ENCODE results near the gene PTRH1.

Gene PTRH1

GRCh38 chr9:127697575-127697974 is 17.9 kb downstream of the PTRH1 start:
- no peak for DNase-seq (ENCODE audit: low read depth)

DNA sequence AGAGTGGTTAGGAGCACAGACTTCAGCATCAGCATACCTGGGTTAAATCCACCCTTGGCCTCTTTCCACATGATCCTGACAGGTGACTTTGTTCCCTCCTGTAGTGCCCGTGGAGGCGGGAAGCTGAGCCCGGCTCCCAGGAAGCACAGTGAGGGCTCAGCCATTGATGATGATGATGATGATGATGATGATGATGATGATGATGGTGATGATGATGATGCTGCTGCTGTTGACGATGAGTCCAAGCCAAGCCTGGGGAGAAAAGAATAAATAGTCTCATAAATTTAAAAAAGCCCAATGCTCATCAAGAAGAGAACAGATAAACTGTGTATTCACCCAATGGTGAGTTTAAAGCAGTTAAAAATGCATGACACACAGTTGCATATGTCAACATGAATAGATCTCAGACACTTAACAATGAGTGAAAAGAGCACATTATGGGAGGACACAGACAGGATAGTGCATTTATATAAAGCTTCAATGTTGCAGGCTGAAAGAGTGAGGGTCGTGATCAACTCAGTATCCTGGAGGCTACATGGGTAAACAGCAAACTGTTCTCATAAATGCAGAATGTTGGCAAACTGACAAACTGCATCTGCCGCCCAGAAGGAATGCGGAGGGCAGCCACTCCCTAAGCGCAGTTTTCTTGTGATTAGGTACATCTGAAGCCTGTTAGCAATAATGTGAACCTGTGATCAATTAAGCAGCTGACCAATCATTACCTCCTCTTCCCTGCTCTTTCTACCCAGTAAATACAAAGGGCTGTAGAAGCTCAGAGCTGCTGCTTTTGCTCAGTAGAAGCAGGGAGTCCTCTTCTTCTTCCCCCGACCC is 20.4 kb downstream of the PTRH1 start:
- no peak for DNase-seq (ENCODE audit: low read depth)

GRCh38 chr9:127693697-127694096 is 21.8 kb downstream of the PTRH1 start:
- DNase-seq (ENCODE audit: low read depth) = no peak

GRCh38 chr9:127693143-127693542 is 22.3 kb downstream of the PTRH1 start:
- DNase-seq (ENCODE audit: low read depth) = no peak

- no peak for DNase-seq (ENCODE audit: low read depth)
Observed at GRCh38 chr9:127692071-127692470, 23.4 kb downstream of the PTRH1 start.

GRCh38 chr9:127690735-127691134 is 24.7 kb downstream of the PTRH1 start:
- no peak for DNase-seq (ENCODE audit: low read depth)

DNA sequence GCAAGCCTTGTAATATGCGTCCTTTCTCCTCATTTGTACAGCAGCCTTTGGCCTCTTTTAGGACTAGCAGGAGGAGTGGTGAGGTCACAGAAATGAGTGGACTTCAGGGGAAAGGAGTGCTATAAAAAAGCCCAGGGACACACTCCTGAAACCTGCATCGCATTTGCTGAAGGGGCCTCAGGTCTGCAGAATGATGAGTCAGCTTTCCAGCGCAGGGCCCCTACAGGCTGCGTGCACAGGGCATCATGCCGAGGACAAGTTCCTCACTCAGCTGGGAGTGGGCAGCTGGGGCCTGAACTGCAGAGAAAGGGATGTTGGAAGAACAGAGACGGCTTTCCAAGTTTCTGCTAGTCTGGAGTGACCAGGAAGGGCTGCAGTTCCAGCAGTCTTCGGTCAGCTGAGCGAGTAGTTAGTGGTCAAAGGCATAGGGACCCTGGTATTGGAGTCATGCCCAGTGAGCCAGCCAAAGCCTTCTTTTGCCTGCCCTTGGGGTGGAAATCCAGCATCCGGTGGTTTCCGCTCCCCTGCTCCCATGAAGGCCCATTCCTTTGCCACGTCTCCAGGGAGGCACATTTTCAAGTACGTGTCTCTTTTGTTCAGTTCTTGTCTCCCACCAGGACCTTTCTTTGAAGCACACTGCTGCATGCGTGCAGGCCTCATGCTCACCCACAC is 26.0 kb downstream of the PTRH1 start:
- no peak for DNase-seq (ENCODE audit: low read depth)

DNA sequence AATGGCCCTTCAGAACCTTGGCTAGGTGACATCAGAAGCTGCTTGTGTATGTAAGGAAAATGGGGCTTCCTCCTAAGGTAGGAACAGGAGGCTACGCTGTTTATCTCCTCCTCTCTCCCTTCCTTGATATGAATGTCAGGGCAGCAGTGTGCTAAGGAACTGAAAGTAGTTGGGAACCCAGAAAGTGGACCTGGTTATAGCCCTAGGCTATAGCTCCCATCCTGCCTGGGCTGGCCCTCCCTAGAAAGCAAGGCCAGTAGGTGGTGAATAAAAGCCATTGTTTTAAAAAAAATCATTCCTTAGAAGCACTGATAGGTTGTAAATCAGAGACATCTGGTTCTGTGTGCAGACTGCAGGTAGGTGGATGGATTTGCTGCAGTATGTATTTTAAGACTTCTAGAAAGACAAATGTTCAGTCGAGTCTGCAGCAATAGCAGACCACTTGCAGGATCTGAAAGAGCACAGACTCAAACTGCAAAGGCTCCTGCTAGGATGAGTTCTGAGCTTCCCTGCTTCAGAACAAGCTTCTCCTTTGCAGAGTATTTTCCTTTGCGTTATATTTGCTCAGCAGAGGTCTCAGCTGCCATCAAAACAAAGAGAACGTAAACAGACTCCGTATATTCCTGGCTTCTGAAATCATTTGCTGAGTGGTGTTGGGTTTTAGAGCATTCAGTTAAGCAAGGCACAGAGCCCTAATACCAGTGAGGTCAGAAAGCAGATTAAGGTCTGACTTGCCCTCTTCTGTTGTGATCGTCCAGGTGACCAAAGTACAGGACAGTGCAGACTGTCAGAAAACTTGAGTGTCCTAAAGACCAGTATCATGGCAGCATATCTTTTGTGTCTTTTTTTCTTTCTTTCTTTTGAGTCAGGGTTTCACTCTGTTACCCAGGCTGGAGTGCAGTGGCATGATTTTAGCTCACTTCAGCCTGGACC is 28.7 kb downstream of the PTRH1 start:
- no peak for DNase-seq (ENCODE audit: low read depth)

GRCh38 chr9:127684576-127684975 is 30.9 kb downstream of the PTRH1 start:
- no peak for DNase-seq (ENCODE audit: low read depth)

GRCh38 chr9:127683723-127684122 is 31.7 kb downstream of the PTRH1 start:
- DNase-seq (ENCODE audit: low read depth) = no peak

GRCh38 chr9:127682351-127683136 is 32.9 kb downstream of the PTRH1 start:
- DNase-seq (ENCODE audit: low read depth) = no peak

- DNase-seq (ENCODE audit: low read depth) = no peak
Observed at GRCh38 chr9:127680846-127681245, 34.6 kb downstream of the PTRH1 start.

GRCh38 chr9:127680226-127680625 is 35.2 kb downstream of the PTRH1 start:
- DNase-seq (ENCODE audit: low read depth) = no peak

- no peak for DNase-seq (ENCODE audit: low read depth)
Observed at GRCh38 chr9:127679506-127679905, 36.0 kb downstream of the PTRH1 start.

- DNase-seq (ENCODE audit: low read depth) = no peak
Observed at GRCh38 chr9:127676638-127677037, 38.8 kb downstream of the PTRH1 start.

GRCh38 chr9:127673234-127673633 is 42.2 kb downstream of the PTRH1 start:
- no peak for DNase-seq (ENCODE audit: low read depth)

GRCh38 chr9:127667906-127668305 is 47.6 kb downstream of the PTRH1 start:
- DNase-seq (ENCODE audit: low read depth) = no peak

DNA sequence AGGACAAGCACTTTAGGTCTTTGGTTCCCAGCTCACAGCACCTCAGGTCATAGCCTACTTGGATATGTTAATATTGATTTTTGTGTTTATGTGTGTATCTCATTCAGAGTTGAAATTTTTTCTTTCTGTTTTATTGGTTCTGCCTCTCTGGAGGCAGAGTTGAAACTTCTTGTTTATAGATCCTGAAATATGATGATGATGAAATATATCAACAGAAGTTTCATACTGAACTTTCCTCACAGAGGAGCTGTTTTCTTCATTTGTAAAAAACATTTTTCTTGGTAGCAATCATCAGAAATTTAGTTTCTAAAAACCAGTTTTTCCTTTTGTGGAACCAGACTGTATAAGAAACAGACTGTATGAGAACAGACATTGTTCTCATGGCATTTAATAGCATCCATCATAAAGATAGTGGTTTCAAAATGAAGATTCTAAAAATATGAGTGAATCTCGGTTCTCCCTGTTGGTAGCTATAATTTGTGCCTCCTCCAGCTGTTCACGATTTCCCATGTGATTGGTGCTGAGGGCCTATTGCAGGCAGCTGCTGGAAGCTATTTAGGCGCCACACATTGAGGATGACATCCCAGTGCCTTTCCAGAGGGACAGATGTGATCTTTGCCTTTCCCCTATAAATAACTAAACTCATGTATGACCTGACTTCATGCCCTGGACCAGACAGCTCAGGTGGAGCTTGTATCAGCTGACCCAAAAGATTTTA is 48.2 kb downstream of the PTRH1 start:
- no peak for DNase-seq (ENCODE audit: low read depth)

- DNase-seq (ENCODE audit: low read depth) = no peak
Observed at GRCh38 chr9:127664678-127665507, 50.6 kb downstream of the PTRH1 start.

GRCh38 chr9:127664324-127664677 is 51.2 kb downstream of the PTRH1 start:
- no peak for DNase-seq (ENCODE audit: low read depth)
